Endodermal cell (in vitro differentiated cells): ENCODE results near the gene KIF21B. TPM values are rescaled to one million over a fixed set of nuclear protein-coding genes. Genes with fewer than 3 reads are reported as not detected.

Experiments used
- DNase-seq: peaks from one replicate; pipeline ENCODE4 v3.0.0-alpha.2; 2017
- H3K27ac ChIP-seq: 2 replicates; pipeline ENCODE4 v1.5.1; 2013; ENCODE audit warnings: mild to moderate bottlenecking, low read depth, low read length, moderate library complexity
- H3K27me3 ChIP-seq: 2 replicates; pipeline ENCODE4 v1.6.1; 2013; ENCODE audit warnings: mild to moderate bottlenecking, low read length, moderate library complexity; ENCODE audit not compliant: insufficient read depth, control insufficient read depth, poor library complexity, severe bottlenecking
- H3K36me3 ChIP-seq: 2 replicates; pipeline ENCODE4 v1.7.0; 2013; ENCODE audit warnings: mild to moderate bottlenecking, low read length, moderate library complexity; ENCODE audit not compliant: control insufficient read depth, insufficient read depth
- H3K4me1 ChIP-seq: one replicate; pipeline ENCODE4 v1.7.0; 2013; ENCODE audit warnings: low read length; ENCODE audit not compliant: control insufficient read depth, insufficient read depth
- H3K4me3 ChIP-seq: 2 replicates; pipeline ENCODE4 v1.5.1; 2013; ENCODE audit warnings: mild to moderate bottlenecking, low read length, moderate library complexity
- H3K9ac ChIP-seq: 2 replicates; pipeline ENCODE4 v1.6.1; 2013; ENCODE audit warnings: mild to moderate bottlenecking, low read length, moderate library complexity; ENCODE audit not compliant: poor library complexity, severe bottlenecking; ENCODE audit errors: extremely low read depth
- H3K9me3 ChIP-seq: 2 replicates; pipeline ENCODE4 v1.6.1; 2013; ENCODE audit warnings: mild to moderate bottlenecking, low read length, moderate library complexity; ENCODE audit not compliant: control insufficient read depth
- H3K27ac Mint-ChIP-seq: 2 replicates; pipeline ENCODE4 v1.8.0; 2020; ENCODE audit warnings: mixed read lengths
- H3K27me3 Mint-ChIP-seq: 2 replicates; pipeline ENCODE4 v1.8.0; 2021; ENCODE audit warnings: mild to moderate bottlenecking, mixed read lengths; ENCODE audit not compliant: insufficient read depth
- H3K36me3 Mint-ChIP-seq: 2 replicates; pipeline ENCODE4 v1.8.0; 2020; ENCODE audit warnings: low read depth, mixed read lengths
- H3K4me1 Mint-ChIP-seq: 2 replicates; pipeline ENCODE4 v1.8.0; 2020; ENCODE audit warnings: mixed read lengths
- H3K4me3 Mint-ChIP-seq: 2 replicates; pipeline ENCODE4 v1.8.0; 2020; ENCODE audit warnings: mild to moderate bottlenecking, moderate library complexity, mixed read lengths
- H3K9me3 Mint-ChIP-seq: 2 replicates; pipeline ENCODE4 v1.8.0; 2020; ENCODE audit warnings: mild to moderate bottlenecking, mixed read lengths
- CTCF ChIP-seq: fragments of 200-600 bp; sonication (generic); conservative IDR thresholded peaks from 2 replicates; pipeline ENCODE4 v1.5.0; 2021; ENCODE audit warnings: antibody characterized with exemption, mild to moderate bottlenecking
- WGBS, 2 experiments: methylation state at CpG; one replicate each; pipeline versions ENCODE4 v1.1.5 to v1.1.7; 2013; ENCODE audit warnings: missing lambda C conversion rate in 2 of 2, mixed read lengths in 1 of 2; ENCODE audit not compliant: insufficient coverage in 1 of 2, insufficient read length in 1 of 2; 5-methylcytosine and 5-hydroxymethylcytosine counted together
- total RNA-seq, 2 donors: library from RNA; stranded (reverse); fragmentation: NEBNext Ultra II Directional in 1 of 2; extraction: Animal tissue kit (Norgen Biotek cat#: 25700) in 1 of 2; gene quantifications; 2 replicates in 1 of 2; 3 replicates in 1 of 2; pipeline ENCODE4 v1.2.1, GENCODE V29; 2021

The KIF21B gene
- total RNA-seq, 2 donors from 2014 or later: 8.8 to 14.7 TPM

GRCh38 chr1:201025571-201026002 lies 2.1 kb upstream of the KIF21B start:
- H3K9ac ChIP-seq: no peak overlapping the region
- no peaks in the 10 kb centered on the region for H3K36me3 Mint-ChIP-seq

GRCh38 chr1:201024625-201024998 lies 1.1 kb upstream of the KIF21B start:
- 83% methylated on average over 2 of the region's 2 CpGs; no CpG with 5 or more reads in 1 of the 2 experiments for WGBS, 2 experiments
- peak overlapping the region; percentile 36 for H3K4me3 Mint-ChIP-seq
- Histone ChIP-seq H3K4me3 (no peak overlapping the region), H3K27me3 (peaks cover 15% of the 10 kb centered on the region), H3K9ac (no peak overlapping the region), H3K9me3 (no peaks in the 10 kb centered on the region), H3K36me3 (no peaks in the 10 kb centered on the region), H3K27ac (no peak overlapping the region), H3K4me1 (peaks cover 12% of the 10 kb centered on the region)
- DNase-seq: no peak
- peaks cover 38% of the 10 kb centered on the region for H3K4me1 Mint-ChIP-seq
- H3K9me3 Mint-ChIP-seq: no peaks in the 10 kb centered on the region
- no peaks in the 10 kb centered on the region for H3K36me3 Mint-ChIP-seq
- no peak for TF ChIP-seq CTCF
- H3K27me3 Mint-ChIP-seq: peaks cover 27% of the 10 kb centered on the region
- H3K27ac Mint-ChIP-seq: no peak overlapping the region

More at GRCh38 chr1:201025571-201026002, 2.1 kb upstream of the KIF21B start:
- peak; percentile 85 for DNase-seq
- Mint-ChIP-seq H3K9me3 (no peaks in the 10 kb centered on the region), H3K4me3 (no peak overlapping the region), H3K4me1 (peaks cover 30% of the 10 kb centered on the region), H3K27ac (no peak overlapping the region), H3K27me3 (peaks cover 27% of the 10 kb centered on the region)
- Histone ChIP-seq H3K27ac (no peak overlapping the region), H3K4me1 (peaks cover 8% of the 10 kb centered on the region), H3K9me3 (no peaks in the 10 kb centered on the region), H3K36me3 (no peaks in the 10 kb centered on the region), H3K27me3 (peaks cover 15% of the 10 kb centered on the region), H3K4me3 (no peak overlapping the region)
- peak; percentile 79 for TF ChIP-seq CTCF
- 68 to 72% methylated on average over 6 to 7 of the region's 7 CpGs for WGBS, 2 experiments

- Mint-ChIP-seq H3K4me1 (peaks cover 43% of the 10 kb centered on the region), H3K4me3 (peak overlapping the region; percentile 36), H3K9me3 (no peaks in the 10 kb centered on the region), H3K36me3 (no peaks in the 10 kb centered on the region), H3K27ac (no peak overlapping the region), H3K27me3 (peaks cover 27% of the 10 kb centered on the region)
- WGBS, 2 experiments: 35% methylated on average over 9 to 17 of the region's 17 CpGs
- H3K9me3 ChIP-seq: no peaks in the 10 kb centered on the region
- peak; percentile 62 for DNase-seq
- peaks cover 15% of the 10 kb centered on the region for H3K27me3 ChIP-seq
- TF ChIP-seq CTCF: no peak
- no peaks in the 10 kb centered on the region for H3K36me3 ChIP-seq
- H3K4me3 ChIP-seq: peak overlapping the region; percentile 19
- peaks cover 12% of the 10 kb centered on the region for H3K4me1 ChIP-seq
- no peak overlapping the region for H3K27ac ChIP-seq
- H3K9ac ChIP-seq: no peak overlapping the region
Measured at GRCh38 chr1:201023920-201024624, 558 bp upstream of the KIF21B start.
